Spleen (tissue), 13 donors: ENCODE data around the gene ZNF878. TPM values are rescaled to one million over a fixed set of nuclear protein-coding genes. Genes with fewer than 3 reads are reported as not detected.
A peak's percentile ranks its signal among the peaks of the same experiment; 100 is the strongest.

ENCODE experiments used
- DNase-seq: peaks from one replicate; pipeline ENCODE4 v3.0.0-alpha.2; 2020
- H3K27ac ChIP-seq, 8 donors: fragments of 200-600 bp; sonication (generic) in 7 of 8; 1 replicate in 4 of 8; 2 replicates in 4 of 8; pipeline versions ENCODE4 v1.5.0 to v1.8.0; 2016 to 2021; ENCODE audit warnings: inconsistent platforms in 4 of 8, mild to moderate bottlenecking in 4 of 8, moderate library complexity in 1 of 8
- H3K27me3 ChIP-seq, 7 donors: fragments of 200-600 bp; sonication (generic) in 6 of 7; replicated peaks in 1 of 7; 1 replicate in 4 of 7; 2 replicates in 3 of 7; pipeline versions ENCODE4 v1.5.0 to v1.8.0; 2016 to 2021; ENCODE audit warnings: inconsistent platforms in 3 of 7, mild to moderate bottlenecking in 1 of 7
- H3K36me3 ChIP-seq, 6 donors: fragments of 200-600 bp; sonication (generic) in 5 of 6; 1 replicate in 4 of 6; 2 replicates in 2 of 6; pipeline versions ENCODE4 v1.5.0 to v1.8.0; 2016 to 2021; ENCODE audit warnings: inconsistent platforms in 2 of 6
- H3K4me1 ChIP-seq, 6 donors: fragments of 200-600 bp; sonication (generic) in 5 of 6; 1 replicate in 3 of 6; 2 replicates in 3 of 6; pipeline versions ENCODE4 v1.5.0 to v1.8.0; 2016 to 2021; ENCODE audit warnings: inconsistent platforms in 3 of 6
- H3K4me3 ChIP-seq, 8 donors: fragments of 200-600 bp; sonication (generic) in 7 of 8; 1 replicate in 4 of 8; 2 replicates in 4 of 8; pipeline versions ENCODE4 v1.5.0 to v1.8.0; 2016 to 2021; ENCODE audit warnings: inconsistent platforms in 4 of 8, mild to moderate bottlenecking in 4 of 8, moderate library complexity in 2 of 8
- H3K9me3 ChIP-seq, 8 donors: fragments of 200-600 bp; sonication (generic) in 7 of 8; 1 replicate in 4 of 8; 2 replicates in 4 of 8; pipeline versions ENCODE4 v1.5.0 to v1.8.0; 2016 to 2021; ENCODE audit warnings: inconsistent platforms in 4 of 8
- POLR2A ChIP-seq, 3 donors: fragments of 450-650 bp; IDR thresholded peaks; one replicate each; pipeline ENCODE4 v1.5.1; 2017; ENCODE audit warnings: antibody characterized with exemption in 3 of 3, mild to moderate bottlenecking in 1 of 3
- POLR2AphosphoS5 ChIP-seq, 3 donors: sonication (generic); formaldehyde crosslinking; IDR thresholded peaks; one replicate each; pipeline ENCODE4 v1.5.1; 2017; ENCODE audit warnings: antibody characterized with exemption in 3 of 3
- WGBS, 5 donors: extraction: QIAGEN DNeasy Blood & Tissue Kit in 3 of 5; methylation state at CpG; one replicate each; pipeline versions ENCODE4 v1.1.5 to v1.1.7; 2013 to 2018; 5-methylcytosine and 5-hydroxymethylcytosine counted together
- intact Hi-C: fragments of 100-400 bp; cut with DNase I; formaldehyde crosslinking; loops from one replicate; pipeline ENCODE4 v1.15.0; 2023; ENCODE audit warnings: low total_unique reads
- long read RNA-seq, 2 donors: transcript quantifications; one replicate each; lab custom pipeline, GENCODE V29; 2026
- polyA plus RNA-seq, 3 donors: library from polyadenylated mRNA; stranded (reverse); fragments of 200-250 nt; gene quantifications; one replicate each; pipeline ENCODE4 v1.2.1, GENCODE V29; 2013
- total RNA-seq, 7 donors: library from RNA; depleted of rRNA in 3 of 7; stranded (reverse); fragments of >200 nt in 3 of 7; fragmentation: NEBNext Ultra II Directional in 4 of 7; extraction: Animal tissue kit (Norgen Biotek cat#: 25700) in 4 of 7; gene quantifications; one replicate each; pipeline versions ENCODE4 v1.1.0 to v1.2.1, GENCODE V29; 2016 to 2021
- TF ChIP-seq, protein P1 (sequence below), 11 experiments: fragments of 200-600 bp in 7 of 11; fragments of 450-650 bp in 4 of 11; sonication (generic) in 4 of 11; IDR thresholded peaks in 8 of 11; conservative IDR thresholded peaks in 3 of 11; 1 replicate in 7 of 11; 2 replicates in 4 of 11; pipeline versions ENCODE4 v1.4.0 to v1.8.0; 2016 to 2021; ENCODE audit warnings: antibody characterized with exemption in 11 of 11, inconsistent platforms in 4 of 11, mild to moderate bottlenecking in 1 of 11
- donor health status: healthy with polysubstance abuse.
- donor health status: DM: no; HTN: no; CAD: no; lungs with moderate emphysema.
- donor health status: DM: no; HTN: no; CAD: no.
- donor health status: Bipolar disorder and iron deficiency.
- donor health status: healthy.
- donor health status: DM: no; HTN: no; CAD: no.
- donor health status: DM: yes; HTN: yes; CAD: no.

ZNF878 gene
- total RNA-seq (under 1 TPM in 2 of 7 donors, not detected in 5; 0.20 to 0.36 TPM), polyA plus RNA-seq (under 1 TPM in 2 of 3 donors, not detected in 1; 0.05 to 0.10 TPM)
- long read RNA-seq, donor 1, result 0 reads
- long read RNA-seq, donor 2, result 0 reads

- peak; percentile 73 to 91 (median 87) for TF ChIP-seq POLR2AphosphoS5 (IDR thresholded peaks at IDR 0.05)
- peak in 1 of 3 donors; percentile 63 for TF ChIP-seq POLR2A (IDR thresholded peaks at IDR 0.05)
- TF ChIP-seq, protein P1, sequence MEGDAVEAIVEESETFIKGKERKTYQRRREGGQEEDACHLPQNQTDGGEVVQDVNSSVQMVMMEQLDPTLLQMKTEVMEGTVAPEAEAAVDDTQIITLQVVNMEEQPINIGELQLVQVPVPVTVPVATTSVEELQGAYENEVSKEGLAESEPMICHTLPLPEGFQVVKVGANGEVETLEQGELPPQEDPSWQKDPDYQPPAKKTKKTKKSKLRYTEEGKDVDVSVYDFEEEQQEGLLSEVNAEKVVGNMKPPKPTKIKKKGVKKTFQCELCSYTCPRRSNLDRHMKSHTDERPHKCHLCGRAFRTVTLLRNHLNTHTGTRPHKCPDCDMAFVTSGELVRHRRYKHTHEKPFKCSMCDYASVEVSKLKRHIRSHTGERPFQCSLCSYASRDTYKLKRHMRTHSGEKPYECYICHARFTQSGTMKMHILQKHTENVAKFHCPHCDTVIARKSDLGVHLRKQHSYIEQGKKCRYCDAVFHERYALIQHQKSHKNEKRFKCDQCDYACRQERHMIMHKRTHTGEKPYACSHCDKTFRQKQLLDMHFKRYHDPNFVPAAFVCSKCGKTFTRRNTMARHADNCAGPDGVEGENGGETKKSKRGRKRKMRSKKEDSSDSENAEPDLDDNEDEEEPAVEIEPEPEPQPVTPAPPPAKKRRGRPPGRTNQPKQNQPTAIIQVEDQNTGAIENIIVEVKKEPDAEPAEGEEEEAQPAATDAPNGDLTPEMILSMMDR (IDR thresholded peaks at IDR 0.05 in 8 of 11, conservative IDR thresholded peaks at IDR 0.05 in 3 of 11), result no peak
- H3K9me3 ChIP-seq, result peaks cover 0 to 5% (median 0%) of the 10 kb centered on the region in 8 donors
- peaks cover 0 to 30% (median 0%) of the 10 kb centered on the region in 7 donors for H3K27me3 ChIP-seq
- 1% methylated on average over 31 to 46 of the region's 46 CpGs for WGBS, 5 donors
- H3K27ac ChIP-seq, result peak within 1 kb of the TSS in 7 of 8 donors; percentile 20 to 73 (median 65)
- no peaks in the 10 kb centered on the region for H3K36me3 ChIP-seq
- DNase-seq, result peak; percentile 90
- peaks cover 4 to 23% (median 16%) of the 10 kb centered on the region in 6 donors for H3K4me1 ChIP-seq
- intact Hi-C loops, result no loop called here
- H3K4me3 ChIP-seq, result peak within 1 kb of the TSS; percentile 28 to 80 (median 54)
These were observed at the start of gene ZNF878 for GRCh38 chr19:12052497-12053169. ZNF878 (minus strand) TSS chr19:12052961; CDS start chr19:12052801, 160 bp downstream.

DNA sequence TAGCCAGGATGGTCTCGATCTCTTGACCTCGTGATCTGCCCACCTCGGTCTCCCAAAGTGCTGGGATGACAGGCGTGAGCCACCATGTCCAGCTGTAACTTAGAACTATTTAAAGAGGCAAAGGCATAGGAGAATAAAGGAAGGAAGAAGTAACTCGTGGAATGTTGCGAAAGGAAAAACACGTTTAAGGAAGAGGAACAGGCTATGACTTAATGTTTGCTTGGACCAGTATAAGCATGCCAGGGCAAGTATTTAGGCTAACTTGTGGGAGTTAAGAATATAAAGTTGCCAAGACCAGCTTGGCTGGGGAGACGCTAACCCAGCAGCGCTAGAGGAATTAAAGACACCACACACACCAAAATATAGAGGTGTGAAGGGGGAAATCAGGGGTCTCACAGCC, 45.3 kb upstream of the ZNF878 start:
- H3K4me1 ChIP-seq, result peaks cover 0 to 11% (median 4%) of the 10 kb centered on the region in 6 donors
- no peak for DNase-seq
- TF ChIP-seq POLR2A (IDR thresholded peaks at IDR 0.05) (no peak), POLR2AphosphoS5 (IDR thresholded peaks at IDR 0.05) (no peak)
- TF ChIP-seq, protein P1 (IDR thresholded peaks at IDR 0.05 in 8 of 11, conservative IDR thresholded peaks at IDR 0.05 in 3 of 11), result no peak
- WGBS, 5 donors, result 67 to 88% (median 83%) methylated on average over 9 of the region's 9 CpGs
- H3K4me3 ChIP-seq, result no peak overlapping the region
- H3K27me3 ChIP-seq, result no peaks in the 10 kb centered on the region
- H3K27ac ChIP-seq, result no peak overlapping the region
- H3K36me3 ChIP-seq, result peaks cover 0 to 3% (median 0%) of the 10 kb centered on the region in 6 donors
- intact Hi-C loops, result no loop called here
- peaks cover 0 to 23% (median 7%) of the 10 kb centered on the region in 8 donors for H3K9me3 ChIP-seq

GRCh38 chr19:12095111-12095790, 42.5 kb upstream of the ZNF878 start:
- TF ChIP-seq, protein P1 (IDR thresholded peaks at IDR 0.05 in 8 of 11, conservative IDR thresholded peaks at IDR 0.05 in 3 of 11), result no peak
- no peak for TF ChIP-seq POLR2A (IDR thresholded peaks at IDR 0.05)
- TF ChIP-seq POLR2AphosphoS5 (IDR thresholded peaks at IDR 0.05), result no peak
- intact Hi-C loops, result no loop called here

GRCh38 chr19:12093777-12094176, 41.0 kb upstream of the ZNF878 start:
- Histone ChIP-seq H3K4me1 (peaks cover 0 to 34% (median 15%) of the 10 kb centered on the region in 6 donors), H3K27me3 (no peaks in the 10 kb centered on the region), H3K36me3 (no peaks in the 10 kb centered on the region), H3K9me3 (peaks cover 0 to 10% (median 4%) of the 10 kb centered on the region in 8 donors), H3K27ac (no peak overlapping the region), H3K4me3 (no peak overlapping the region)
- WGBS, 5 donors, result 80 to 91% (median 83%) methylated on average over 3 of the region's 3 CpGs
- no peak for DNase-seq
- intact Hi-C loops, result no loop called here
- no peak for TF ChIP-seq POLR2A (IDR thresholded peaks at IDR 0.05)
- TF ChIP-seq, protein P1 (IDR thresholded peaks at IDR 0.05 in 8 of 11, conservative IDR thresholded peaks at IDR 0.05 in 3 of 11), result no peak
- no peak for TF ChIP-seq POLR2AphosphoS5 (IDR thresholded peaks at IDR 0.05)

More at GRCh38 chr19:12095111-12095790, 42.5 kb upstream of the ZNF878 start:
- Histone ChIP-seq H3K27me3 (no peaks in the 10 kb centered on the region), H3K36me3 (no peaks in the 10 kb centered on the region), H3K27ac (no peak overlapping the region), H3K4me1 (peaks cover 0 to 34% (median 15%) of the 10 kb centered on the region in 6 donors), H3K4me3 (no peak overlapping the region), H3K9me3 (peaks cover 0 to 20% (median 7%) of the 10 kb centered on the region in 8 donors)
- WGBS, 5 donors, result 97 to 99% (median 98%) methylated on average over 4 of the region's 4 CpGs
- no peak for DNase-seq
